ENCODE measurements around the gene APOB.

DNA sequence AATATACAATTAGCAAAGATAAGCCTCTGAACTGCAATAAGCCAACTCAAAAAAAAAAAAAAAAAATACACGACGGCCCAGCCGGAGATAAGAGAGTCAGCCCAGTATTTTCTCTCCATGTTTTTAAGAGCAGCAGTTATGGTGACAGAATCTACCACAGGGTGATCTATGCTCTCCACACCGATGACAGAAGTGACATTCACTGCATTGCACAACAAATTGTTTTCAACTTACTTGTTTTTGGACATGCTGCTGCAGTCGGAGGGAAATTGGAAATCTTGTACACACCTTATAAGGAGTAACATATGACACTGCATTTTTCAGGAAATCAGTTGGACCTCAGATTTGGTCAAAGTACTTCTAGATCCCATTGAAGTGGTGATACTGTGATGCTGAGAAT lies 23.3 kb upstream of the APOB start:
- TF ChIP-seq EZH2 (IDR thresholded peaks at IDR 0.05; ENCODE audit: insufficient read depth, poor library complexity, severe bottlenecking) (no peak), EZH2phosphoT487 (IDR thresholded peaks at IDR 0.05; ENCODE audit: insufficient read depth, low read depth) (no peak)
